A549 (cell line): ENCODE results near the gene CDH2. TPM values are rescaled to one million over a fixed set of nuclear protein-coding genes. Genes with fewer than 3 reads are reported as not detected.
A peak's percentile ranks its signal among the peaks of the same experiment; 100 is the strongest.

Experiments
- ATAC-seq, 2 experiments: fragments of 200-7000 bp in 1 of 2; fragments of >200 bp in 1 of 2; cut with Nextera tagmentation in 1 of 2; cut with Tn5 transposase in 1 of 2; 3 replicates each; pipeline versions ENCODE4 v1.8.0 to v1.9.1; 2018 to 2020; ENCODE audit warnings: mild to moderate bottlenecking in 1 of 2, moderate library complexity in 1 of 2
- CTCF ChIA-PET: fragments of 300-600 bp; sonication (Branson Sonifier 250); formaldehyde crosslinking; extraction: SDS; loops from one replicate; lab custom pipeline; 2021; ENCODE audit warnings: antibody characterized with exemption, inconsistent platforms; lab: Yijun Ruan, JAX
- POLR2A ChIA-PET: fragments of 350-600 bp; formaldehyde crosslinking; extraction: SDS; loops from one replicate; lab custom pipeline; 2021; ENCODE audit warnings: antibody characterized with exemption, inconsistent platforms; lab: Yijun Ruan, JAX
- DNase-seq, 2 experiments: peaks; one replicate each; pipeline versions ENCODE4 v3.0.0 to v3.0.0-alpha.2; 2011 to 2016; ENCODE audit warnings: low read depth in 1 of 2, low spot score in 1 of 2
- FAIRE-seq: peaks from 2 replicates; lab custom pipeline; 2011; peaks lifted over from hg19 to GRCh38; lab: Jason Lieb, UNC
- H3K27ac ChIP-seq, 2 experiments: fragments of >200 bp; sonication (Bioruptor Twin); formaldehyde crosslinking; 3 replicates each; pipeline ENCODE4 v1.5.1; 2016 to 2017
- H3K4me1 ChIP-seq: fragments of >200 bp; sonication (Bioruptor Twin); formaldehyde crosslinking; 3 replicates; pipeline ENCODE4 v1.6.1; 2016
- H3K4me2 ChIP-seq: fragments of >200 bp; sonication (Bioruptor Twin); formaldehyde crosslinking; 3 replicates; pipeline ENCODE4 v1.6.1; 2016
- H3K4me3 ChIP-seq: fragments of >200 bp; sonication (Bioruptor Twin); formaldehyde crosslinking; 3 replicates; pipeline ENCODE4 v1.5.1; 2016
- H3K9me3 ChIP-seq: fragments of >200 bp; sonication (Bioruptor Twin); formaldehyde crosslinking; 3 replicates; pipeline ENCODE4 v1.6.1; 2016
- CHD2 ChIP-seq: fragments of 150-350 bp; IDR thresholded peaks from 2 replicates; pipeline ENCODE4 v1.6.1; 2014; ENCODE audit warnings: low read length; ENCODE audit not compliant: partially characterized antibody
- ELK1 ChIP-seq: fragments of 150-350 bp; IDR thresholded peaks from 2 replicates; pipeline ENCODE4 v1.6.1; 2014; ENCODE audit warnings: low read depth, mild to moderate bottlenecking, low read length
- FOXS1 ChIP-seq: fragments of 250-450 bp; sonication (Bioruptor Pico); IDR thresholded peaks from 2 replicates; pipeline ENCODE4 v1.5.0; 2020; ENCODE audit warnings: mild to moderate bottlenecking, moderate library complexity
- HOXB13 ChIP-seq: fragments of 250-450 bp; sonication (Bioruptor Pico); IDR thresholded peaks from 2 replicates; pipeline ENCODE4 v1.5.0; 2020; ENCODE audit warnings: low read depth, mild to moderate bottlenecking, moderate library complexity
- HOXB5 ChIP-seq: fragments of 250-450 bp; sonication (Bioruptor Pico); IDR thresholded peaks from 2 replicates; pipeline ENCODE4 v1.5.0; 2020; ENCODE audit warnings: mild to moderate bottlenecking, moderate library complexity
- JUN ChIP-seq, 2 experiments: fragments of >200 bp; sonication (Bioruptor Twin); formaldehyde crosslinking; IDR thresholded peaks; 2 replicates in 1 of 2; 3 replicates in 1 of 2; pipeline ENCODE4 v1.6.1; 2016 to 2017
- MYC ChIP-seq: IDR thresholded peaks from 2 replicates; pipeline ENCODE4 v1.6.1; 2012; ENCODE audit warnings: mild to moderate bottlenecking, inconsistent platforms, low read length, improper control_type of control experiment, borderline replicate concordance
- NFE2L2 ChIP-seq: fragments of 150-350 bp; conservative IDR thresholded peaks from 2 replicates; pipeline ENCODE4 v1.6.1; 2014; ENCODE audit warnings: low read length
- POLR2A ChIP-seq: IDR thresholded peaks from 2 replicates; pipeline ENCODE4 v1.6.1; 2012; ENCODE audit warnings: mild to moderate bottlenecking, low read length
- POLR2AphosphoS2 ChIP-seq: conservative IDR thresholded peaks from 2 replicates; pipeline ENCODE4 v1.6.1; 2012; ENCODE audit warnings: low read length, improper control_type of control experiment, inconsistent platforms
- RAD21 ChIP-seq, 2 experiments: fragments of >200 bp in 1 of 2; sonication (Bioruptor Twin) in 1 of 2; formaldehyde crosslinking in 1 of 2; IDR thresholded peaks in 1 of 2; conservative IDR thresholded peaks in 1 of 2; 2 replicates in 1 of 2; 3 replicates in 1 of 2; pipeline ENCODE4 v1.6.1; 2012 to 2018; ENCODE audit warnings: inconsistent platforms in 1 of 2
- REST ChIP-seq: fragments of 200-600 bp; sonication (generic); IDR thresholded peaks from 2 replicates; pipeline ENCODE4 v1.6.1; 2016; ENCODE audit warnings: antibody characterized with exemption, mild to moderate bottlenecking, moderate library complexity
- RFX5 ChIP-seq: fragments of 450-650 bp; IDR thresholded peaks from 2 replicates; pipeline ENCODE4 v1.7.1; 2014; ENCODE audit warnings: antibody characterized with exemption, mild to moderate bottlenecking, moderate library complexity
- SMC3 ChIP-seq: fragments of >200 bp; sonication (Bioruptor Twin); formaldehyde crosslinking; IDR thresholded peaks from 3 replicates; pipeline ENCODE4 v1.6.1; 2018; ENCODE audit warnings: inconsistent platforms
- SREBF2 ChIP-seq: fragments of 450-650 bp; IDR thresholded peaks from 2 replicates; pipeline ENCODE4 v1.6.1; 2014; ENCODE audit warnings: mild to moderate bottlenecking, moderate library complexity
- ZC3H11A ChIP-seq: fragments of 450-650 bp; IDR thresholded peaks from 2 replicates; pipeline ENCODE4 v1.6.1; 2014; ENCODE audit warnings: antibody characterized with exemption, mild to moderate bottlenecking
- ZFP36 ChIP-seq: fragments of 450-650 bp; IDR thresholded peaks from 2 replicates; pipeline ENCODE4 v1.6.1; 2014; ENCODE audit warnings: borderline replicate concordance; ENCODE audit not compliant: partially characterized antibody
- ZNF302 ChIP-seq: fragments of 250-450 bp; sonication (Bioruptor Pico); IDR thresholded peaks from 2 replicates; pipeline ENCODE4 v1.9.0; 2021; ENCODE audit warnings: inconsistent platforms, mild to moderate bottlenecking, moderate library complexity
- WGBS: methylation state at CpG from one replicate; pipeline ENCODE4 v1.1.6; 2017; ENCODE audit errors: missing lambda C conversion rate; 5-methylcytosine and 5-hydroxymethylcytosine counted together
- polyA minus RNA-seq: library from RNA; depleted of rRNA, polyadenylated mRNA; stranded (reverse); fragments of >200 nt; gene quantifications from 2 replicates; pipeline ENCODE4 v1.2.3, GENCODE V29; 2011; rRNA and poly(A)+ RNA removed
- polyA plus RNA-seq, 4 experiments: library from polyadenylated mRNA; depleted of rRNA in 3 of 4; stranded (reverse); fragments of >200 nt; fragmentation: RNase III in 1 of 4; extraction: RNeasy Plus Mini Kit Qiagen cat#74134 plus additional on column Dnase treatment in 1 of 4; gene quantifications; 2 replicates in 3 of 4; 3 replicates in 1 of 4; pipeline ENCODE4 v1.2.3, GENCODE V29; 2011 to 2017
- TF ChIP-seq, protein P1 (sequence below): fragments of >200 bp; sonication (Bioruptor Twin); formaldehyde crosslinking; IDR thresholded peaks from 3 replicates; pipeline ENCODE4 v1.5.1; 2016

CDH2 gene
- polyA plus RNA-seq (2011; rRNA removed) (71.9 and 73.3 TPM in 2 replicates), polyA plus RNA-seq (2017; fragmentation: RNase III; extraction: RNeasy Plus Mini Kit Qiagen cat#74134 plus additional on column Dnase treatment) (49.8 to 56.6 TPM (median 54.0 TPM) in 3 replicates), polyA minus RNA-seq (77.6 and 82.7 TPM in 2 replicates)
- 17.1 and 19.1 TPM in 2 replicates for polyA plus RNA-seq (2012; cell fraction: cytosol; rRNA removed)
- polyA plus RNA-seq (2012; cell fraction: nucleus; rRNA removed) = 25.5 and 34.7 TPM in 2 replicates

DNA sequence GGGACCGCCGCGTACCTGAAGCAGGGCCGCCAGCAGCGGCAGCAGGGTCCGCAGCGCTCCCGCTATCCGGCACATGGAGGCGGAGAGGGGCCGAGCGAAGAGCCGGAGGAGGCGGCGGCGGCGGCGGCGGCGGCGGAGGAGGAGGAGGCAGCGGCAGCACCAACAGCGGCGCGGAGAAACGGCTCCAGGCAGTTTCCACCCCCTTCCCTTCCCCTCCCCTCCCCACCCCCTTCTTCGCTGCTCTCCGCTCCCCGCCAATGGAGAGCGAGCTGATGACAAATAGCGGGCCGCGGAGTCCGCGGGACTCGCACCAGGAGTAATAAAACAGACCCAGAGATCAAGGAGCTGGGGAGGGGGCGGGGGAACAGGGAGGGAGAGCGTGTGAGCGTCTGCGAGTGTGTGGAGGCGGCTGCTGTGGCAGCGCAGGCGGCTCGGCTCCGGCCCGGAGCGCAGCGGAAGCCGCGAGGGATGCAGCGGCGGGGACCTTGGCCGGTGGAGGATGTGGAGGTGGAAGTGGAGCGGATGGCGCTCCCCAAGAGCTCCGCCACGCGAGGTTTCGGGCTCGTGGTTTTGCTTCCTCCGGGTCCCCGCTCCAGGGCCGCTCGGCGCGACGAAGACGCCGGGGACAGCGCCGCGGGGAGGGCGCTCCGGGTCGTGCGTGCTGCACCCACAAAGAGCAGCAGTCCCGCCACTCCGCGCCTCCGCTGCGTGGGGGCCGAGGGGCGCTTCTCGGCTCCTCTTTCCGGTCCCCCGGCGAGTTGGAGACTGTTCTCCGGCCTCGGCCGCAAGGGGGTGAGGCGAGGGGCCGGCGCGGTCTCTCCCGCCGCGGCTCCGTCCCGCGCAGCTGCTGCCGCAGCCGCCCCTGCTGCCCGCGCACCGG, at the start of gene CDH2:
CDH2 (minus strand) TSS at position 183 of the 880 bp plus-strand sequence; CDS start at position 75, 108 bp downstream.
- H3K4me1 ChIP-seq = peaks cover 34% of the 10 kb centered on the region
- FAIRE-seq (no peak), ATAC-seq (peak; percentile 70 to 76), DNase-seq (peak; percentile 66 to 86)
- CTCF ChIA-PET = interaction anchor here (0.9 kb wide), 1 partner anchor 141 kb away, joined by 3 read pairs; no protein-coding TSS in a partner anchor
- peak within 1 kb of the TSS; percentile 83 for H3K4me3 ChIP-seq
- H3K4me2 ChIP-seq = peak within 1 kb of the TSS; percentile 92
- peak within 1 kb of the TSS; percentile 93 to 95 for H3K27ac ChIP-seq
- TF ChIP-seq ZNF302 = no peak
- peak; percentile 75 for TF ChIP-seq POLR2A
- peak; percentile 39 to 42; a peak in 2 of 5 replicates for TF ChIP-seq JUN (IDR thresholded peaks at IDR 0.05)
- no peak for TF ChIP-seq RAD21 (conservative IDR thresholded peaks at IDR 0.05 in 1 of 2, IDR thresholded peaks at IDR 0.05 in 1 of 2)
- WGBS = 0% methylated on average over 2 of the region's 105 CpGs
- no peaks in the 10 kb centered on the region for H3K9me3 ChIP-seq
- POLR2A ChIA-PET = interaction anchor here (0.5 to 1.4 kb wide), 6 partner anchors 65 to 574 kb away, joined by 3 read pairs; no protein-coding TSS in a partner anchor

DNA sequence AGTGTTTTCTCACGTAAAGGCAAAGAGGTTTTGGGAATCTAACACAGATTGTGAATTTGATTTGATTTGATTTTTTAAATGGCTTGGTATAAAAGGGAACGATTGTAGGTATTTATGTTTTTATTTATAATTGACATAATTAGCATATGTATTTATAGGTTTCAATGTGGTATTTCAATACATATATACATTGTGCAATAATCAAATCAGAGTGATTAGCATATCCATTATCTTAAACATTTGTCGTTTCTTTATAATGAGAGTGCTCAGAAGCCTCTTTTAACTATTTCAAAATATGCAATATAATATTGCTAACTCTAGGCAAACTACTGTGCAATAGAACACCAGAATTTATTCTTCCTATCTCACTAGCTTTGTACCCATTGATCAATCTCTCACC, 35.1 kb upstream of the CDH2 start:
- POLR2A ChIA-PET = no interaction called here
- FAIRE-seq (no peak), DNase-seq (no peak), ATAC-seq (no peak)
- WGBS = 55% methylated on average over 3 of the region's 3 CpGs
- H3K9me3 ChIP-seq = no peaks in the 10 kb centered on the region
- no peak overlapping the region for H3K27ac ChIP-seq
- no peak overlapping the region for H3K4me2 ChIP-seq
- no peak for TF ChIP-seq CHD2
- no peak for TF ChIP-seq HOXB13 (CRISPR knock-in tag)
- no peaks in the 10 kb centered on the region for H3K4me1 ChIP-seq
- CTCF ChIA-PET = no interaction called here
- no peak overlapping the region for H3K4me3 ChIP-seq

- no peak overlapping the region for H3K4me2 ChIP-seq
- ChIA-PET POLR2A (no interaction called here), CTCF (no interaction called here)
- H3K9me3 ChIP-seq = no peaks in the 10 kb centered on the region
- WGBS = 65% methylated on average over 6 of the region's 11 CpGs
- no peak overlapping the region for H3K4me3 ChIP-seq
- DNase-seq = no peak
- TF ChIP-seq POLR2A (no peak), RFX5 (no peak), NFE2L2 (no peak), MYC (no peak), ELK1 (no peak), HOXB5 (CRISPR knock-in tag) (no peak), SREBF2 (no peak), POLR2AphosphoS2 (no peak), ZC3H11A (no peak), ZFP36 (no peak), SMC3 (no peak), REST (no peak), FOXS1 (no peak), JUN (IDR thresholded peaks at IDR 0.05) (no peak)
- TF ChIP-seq, protein P1, sequence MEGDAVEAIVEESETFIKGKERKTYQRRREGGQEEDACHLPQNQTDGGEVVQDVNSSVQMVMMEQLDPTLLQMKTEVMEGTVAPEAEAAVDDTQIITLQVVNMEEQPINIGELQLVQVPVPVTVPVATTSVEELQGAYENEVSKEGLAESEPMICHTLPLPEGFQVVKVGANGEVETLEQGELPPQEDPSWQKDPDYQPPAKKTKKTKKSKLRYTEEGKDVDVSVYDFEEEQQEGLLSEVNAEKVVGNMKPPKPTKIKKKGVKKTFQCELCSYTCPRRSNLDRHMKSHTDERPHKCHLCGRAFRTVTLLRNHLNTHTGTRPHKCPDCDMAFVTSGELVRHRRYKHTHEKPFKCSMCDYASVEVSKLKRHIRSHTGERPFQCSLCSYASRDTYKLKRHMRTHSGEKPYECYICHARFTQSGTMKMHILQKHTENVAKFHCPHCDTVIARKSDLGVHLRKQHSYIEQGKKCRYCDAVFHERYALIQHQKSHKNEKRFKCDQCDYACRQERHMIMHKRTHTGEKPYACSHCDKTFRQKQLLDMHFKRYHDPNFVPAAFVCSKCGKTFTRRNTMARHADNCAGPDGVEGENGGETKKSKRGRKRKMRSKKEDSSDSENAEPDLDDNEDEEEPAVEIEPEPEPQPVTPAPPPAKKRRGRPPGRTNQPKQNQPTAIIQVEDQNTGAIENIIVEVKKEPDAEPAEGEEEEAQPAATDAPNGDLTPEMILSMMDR = no peak
- no peak for ATAC-seq
- peaks cover 13% of the 10 kb centered on the region for H3K4me1 ChIP-seq
- no peak overlapping the region for H3K27ac ChIP-seq
- no peak for FAIRE-seq
Measured at GRCh38 chr18:28208712-28209265, 31.9 kb upstream of the CDH2 start.
